Psoas muscle (tissue), 8 donors: Measurements from ENCODE around the gene KRTAP15-1. TPM values are rescaled to one million over a fixed set of nuclear protein-coding genes. Genes with fewer than 3 reads are reported as not detected.

Experiments used
- ATAC-seq, 4 donors: fragments of 200-7000 bp; cut with Tn5 transposase; one replicate each; pipeline ENCODE4 v1.9.1; 2020; ENCODE audit warnings: moderate library complexity in 3 of 4, mild to moderate bottlenecking in 2 of 4
- DNase-seq, 2 donors: peaks; one replicate each; pipeline ENCODE4 v3.0.0-alpha.2; 2020
- H3K27ac ChIP-seq: fragments of 200-600 bp; one replicate; pipeline ENCODE4 v1.8.0; 2022
- H3K27me3 ChIP-seq, 3 donors: fragments of 200-600 bp in 1 of 3; one replicate each; pipeline versions ENCODE4 v1.6.1 to v1.8.0; 2013 to 2022; ENCODE audit warnings: low read length in 2 of 3, mild to moderate bottlenecking in 2 of 3, moderate library complexity in 1 of 3; ENCODE audit not compliant: insufficient read depth in 3 of 3
- H3K36me3 ChIP-seq, 2 donors: fragments of 200-600 bp in 1 of 2; one replicate each; pipeline versions ENCODE4 v1.6.1 to v1.8.0; 2013 to 2022; ENCODE audit warnings: low read depth in 1 of 2, mild to moderate bottlenecking in 1 of 2, moderate library complexity in 1 of 2; ENCODE audit not compliant: insufficient read depth in 1 of 2
- H3K4me1 ChIP-seq: fragments of 200-600 bp; one replicate; pipeline ENCODE4 v1.8.0; 2022
- H3K4me3 ChIP-seq: fragments of 200-600 bp; one replicate; pipeline ENCODE4 v1.8.0; 2022; ENCODE audit warnings: mild to moderate bottlenecking
- H3K9me3 ChIP-seq: fragments of 200-600 bp; one replicate; pipeline ENCODE4 v1.8.0; 2022
- CTCF ChIP-seq: fragments of 200-600 bp; IDR thresholded peaks from one replicate; pipeline ENCODE4 v1.8.0; 2022; ENCODE audit warnings: antibody characterized with exemption
- WGBS, 3 donors: extraction: QIAGEN DNeasy Blood & Tissue Kit; methylation state at CpG; one replicate each; pipeline versions ENCODE4 v1.1.6 to v1.1.7; 2013; 5-methylcytosine and 5-hydroxymethylcytosine counted together
- intact Hi-C, 2 donors: fragments of 100-400 bp; cut with DNase I; formaldehyde crosslinking; loops; one replicate each; pipeline versions ENCODE4 v1.11.0 to v1.14.2; 2022
- polyA plus RNA-seq, 3 donors: library from polyadenylated mRNA; stranded (reverse); fragments of 200-250 nt; gene quantifications; one replicate each; pipeline ENCODE4 v1.2.3, GENCODE V29; 2013
- total RNA-seq, 4 donors: library from RNA; stranded (reverse); fragmentation: NEBNext Ultra II Directional in 2 of 4; extraction: Animal tissue kit (Norgen Biotek cat#: 25700) in 2 of 4; gene quantifications; one replicate each; pipeline versions ENCODE4 v1.2.1 to v1.2.4, GENCODE V29; 2021 to 2023
- donor health status: healthy with polysubstance abuse.
- donor health status: DM: no; HTN: no; CAD: no; lungs with moderate emphysema.
- donor health status: Bipolar disorder and iron deficiency.
- donor health status: healthy.
- donor health status: DM: yes; HTN: yes; CAD: no.
- donor health status: DM: no; HTN: no; CAD: no.
- donor health status: DM: no; HTN: no; CAD: no.
- donor health status: DM: yes; HTN: yes; CAD: no.

Gene KRTAP15-1
- total and polyA plus RNA-seq, 7 donors, result not detected

- H3K9me3 ChIP-seq, result no peaks in the 10 kb centered on the region
- no peak for TF ChIP-seq CTCF
- H3K4me3 ChIP-seq, result no peak overlapping the region
- no peaks in the 10 kb centered on the region for H3K36me3 ChIP-seq
- no peak overlapping the region for H3K27ac ChIP-seq
- DNase-seq (no peak), ATAC-seq (peak in 3 of 4 donors; percentile 43 to 85 (median 80))
- H3K4me1 ChIP-seq, result no peaks in the 10 kb centered on the region
- intact Hi-C loops, result no loop called here
- peaks cover 0 to 1% (median 0%) of the 10 kb centered on the region in 3 donors for H3K27me3 ChIP-seq
- WGBS, 3 donors, result 59 to 64% (median 62%) methylated on average over 2 of the region's 2 CpGs
Observed at GRCh38 chr21:30482130-30482529, 42.1 kb downstream of the KRTAP15-1 start.

GRCh38 chr21:30486180-30486579 is 46.1 kb downstream of the KRTAP15-1 start:
- no peaks in the 10 kb centered on the region for H3K4me1 ChIP-seq
- intact Hi-C loops, result no loop called here
- TF ChIP-seq CTCF, result no peak
- ATAC-seq, result no peak
- DNase-seq, result no peak
- peaks cover under 1% of the 10 kb centered on the region for H3K9me3 ChIP-seq
- 55 to 68% (median 57%) methylated on average over 2 of the region's 2 CpGs for WGBS, 3 donors
- H3K27ac ChIP-seq, result no peak overlapping the region
- no peaks in the 10 kb centered on the region for H3K36me3 ChIP-seq
- no peak overlapping the region for H3K4me3 ChIP-seq
- peaks cover 0 to 1% (median 0%) of the 10 kb centered on the region in 3 donors for H3K27me3 ChIP-seq

- Histone ChIP-seq H3K4me3 (no peak within 1 kb of the TSS), H3K4me1 (no peaks in the 10 kb centered on the region), H3K9me3 (peaks cover 3% of the 10 kb centered on the region), H3K27me3 (peaks cover 0 to 1% (median 0%) of the 10 kb centered on the region in 3 donors), H3K27ac (no peak within 1 kb of the TSS), H3K36me3 (no peaks in the 10 kb centered on the region)
- intact Hi-C loops, result no loop called here
- ATAC-seq (no peak), DNase-seq (no peak)
- WGBS, 3 donors, result 82 to 91% (median 90%) methylated on average over 2 of the region's 2 CpGs
- no peak for TF ChIP-seq CTCF
Observed at GRCh38 chr21:30487336-30487735, 47.3 kb downstream of the KRTAP15-1 start, which contains the start of gene KRTAP19-2. TSS of gene KRTAP19-2 (minus strand) at chr21:30487436. CDS start at chr21:30487348, 88 bp downstream.

Other genes starting within 250 kb of the KRTAP15-1 start
- not detected for gene CLDN8, start 224.2 kb upstream of the KRTAP15-1 start, total RNA-seq
- not detected for gene CLDN8, start 224.2 kb upstream of the KRTAP15-1 start, polyA plus RNA-seq
- not detected for gene KRTAP24-1, start 157.3 kb upstream of the KRTAP15-1 start, total RNA-seq
- gene KRTAP24-1, start 157.3 kb upstream of the KRTAP15-1 start, polyA plus RNA-seq, result not detected
- not detected for gene KRTAP25-1, start 150.8 kb upstream of the KRTAP15-1 start, total RNA-seq
- not detected for gene KRTAP25-1, start 150.8 kb upstream of the KRTAP15-1 start, polyA plus RNA-seq
- not detected for gene KRTAP26-1, start 120.0 kb upstream of the KRTAP15-1 start, total RNA-seq
- gene KRTAP26-1, start 120.0 kb upstream of the KRTAP15-1 start, polyA plus RNA-seq, result not detected
- gene KRTAP27-1, start 102.6 kb upstream of the KRTAP15-1 start, total RNA-seq, result not detected
- not detected for gene KRTAP27-1, start 102.6 kb upstream of the KRTAP15-1 start, polyA plus RNA-seq
- gene KRTAP23-1, start 91.7 kb upstream of the KRTAP15-1 start, total RNA-seq, result not detected
- not detected for gene KRTAP23-1, start 91.7 kb upstream of the KRTAP15-1 start, polyA plus RNA-seq
- not detected for gene KRTAP13-2, start 68.0 kb upstream of the KRTAP15-1 start, total RNA-seq
- gene KRTAP13-2, start 68.0 kb upstream of the KRTAP15-1 start, polyA plus RNA-seq, result not detected
- not detected for gene KRTAP13-1, start 44.2 kb upstream of the KRTAP15-1 start, total RNA-seq
- gene KRTAP13-1, start 44.2 kb upstream of the KRTAP15-1 start, polyA plus RNA-seq, result not detected
- not detected for gene KRTAP13-3, start 14.3 kb upstream of the KRTAP15-1 start, total RNA-seq
- not detected for gene KRTAP13-3, start 14.3 kb upstream of the KRTAP15-1 start, polyA plus RNA-seq
- gene KRTAP13-4, start 10.1 kb upstream of the KRTAP15-1 start, total RNA-seq, result not detected
- not detected for gene KRTAP13-4, start 10.1 kb upstream of the KRTAP15-1 start, polyA plus RNA-seq
- not detected for gene KRTAP19-1, start 40.1 kb downstream of the KRTAP15-1 start, total RNA-seq
- gene KRTAP19-1, start 40.1 kb downstream of the KRTAP15-1 start, polyA plus RNA-seq, result not detected
- not detected for gene KRTAP19-2, start 47.2 kb downstream of the KRTAP15-1 start, total RNA-seq
- not detected for gene KRTAP19-2, start 47.2 kb downstream of the KRTAP15-1 start, polyA plus RNA-seq
- 1 to 10 TPM in 2 of 4 donors, under 1 TPM in 1, not detected in 1; 0.64 to 3.0 (median 1.1) TPM for gene KRTAP19-3, start 51.7 kb downstream of the KRTAP15-1 start, total RNA-seq
- not detected for gene KRTAP19-3, start 51.7 kb downstream of the KRTAP15-1 start, polyA plus RNA-seq
- gene KRTAP19-4, start 56.9 kb downstream of the KRTAP15-1 start, total RNA-seq, result not detected
- gene KRTAP19-4, start 56.9 kb downstream of the KRTAP15-1 start, polyA plus RNA-seq, result not detected
- not detected for gene KRTAP19-5, start 61.9 kb downstream of the KRTAP15-1 start, total RNA-seq
- gene KRTAP19-5, start 61.9 kb downstream of the KRTAP15-1 start, polyA plus RNA-seq, result not detected
- gene KRTAP19-6, start 101.6 kb downstream of the KRTAP15-1 start, total RNA-seq, result not detected
- gene KRTAP19-6, start 101.6 kb downstream of the KRTAP15-1 start, polyA plus RNA-seq, result not detected
- gene KRTAP19-7, start 121.0 kb downstream of the KRTAP15-1 start, total RNA-seq, result not detected
- gene KRTAP19-7, start 121.0 kb downstream of the KRTAP15-1 start, polyA plus RNA-seq, result not detected
- gene KRTAP22-2, start 150.1 kb downstream of the KRTAP15-1 start, total RNA-seq, result not detected
- gene KRTAP22-2, start 150.1 kb downstream of the KRTAP15-1 start, polyA plus RNA-seq, result not detected
- gene KRTAP6-3, start 152.2 kb downstream of the KRTAP15-1 start, total RNA-seq, result not detected
- not detected for gene KRTAP6-3, start 152.2 kb downstream of the KRTAP15-1 start, polyA plus RNA-seq
- gene KRTAP6-2, start 158.6 kb downstream of the KRTAP15-1 start, total RNA-seq, result not detected
- not detected for gene KRTAP6-2, start 158.6 kb downstream of the KRTAP15-1 start, polyA plus RNA-seq
- not detected for gene KRTAP22-1, start 160.8 kb downstream of the KRTAP15-1 start, total RNA-seq
- gene KRTAP22-1, start 160.8 kb downstream of the KRTAP15-1 start, polyA plus RNA-seq, result not detected
- not detected for gene KRTAP6-1, start 173.7 kb downstream of the KRTAP15-1 start, total RNA-seq
- gene KRTAP6-1, start 173.7 kb downstream of the KRTAP15-1 start, polyA plus RNA-seq, result not detected
- not detected for gene KRTAP20-1, start 176.2 kb downstream of the KRTAP15-1 start, total RNA-seq
- gene KRTAP20-1, start 176.2 kb downstream of the KRTAP15-1 start, polyA plus RNA-seq, result not detected
- not detected for gene KRTAP20-4, start 180.4 kb downstream of the KRTAP15-1 start, total RNA-seq
- gene KRTAP20-4, start 180.4 kb downstream of the KRTAP15-1 start, polyA plus RNA-seq, result not detected
- not detected for gene KRTAP20-2, start 194.9 kb downstream of the KRTAP15-1 start, total RNA-seq
- gene KRTAP20-2, start 194.9 kb downstream of the KRTAP15-1 start, polyA plus RNA-seq, result not detected
- gene KRTAP20-3, start 202.6 kb downstream of the KRTAP15-1 start, total RNA-seq, result not detected
- not detected for gene KRTAP20-3, start 202.6 kb downstream of the KRTAP15-1 start, polyA plus RNA-seq